A673 (cell line): Measurements from ENCODE around the gene FBN1.

ENCODE experiments used
- EZH2 ChIP-seq: fragments of 200-600 bp; sonication (generic); IDR thresholded peaks from 2 replicates; pipeline ENCODE4 v1.6.1; 2017; ENCODE audit warnings: borderline replicate concordance, low read depth, mild to moderate bottlenecking, mixed read lengths, antibody characterized with exemption, low read length; ENCODE audit not compliant: poor library complexity, severe bottlenecking
- TF ChIP-seq, protein P1 (sequence below): fragments of 300-800, 200-600 bp; sonication (generic); conservative IDR thresholded peaks from 2 replicates; pipeline ENCODE4 v1.5.1; 2017; ENCODE audit warnings: low read depth, mild to moderate bottlenecking, antibody characterized with exemption, low read length, moderate library complexity, mixed read lengths

DNA sequence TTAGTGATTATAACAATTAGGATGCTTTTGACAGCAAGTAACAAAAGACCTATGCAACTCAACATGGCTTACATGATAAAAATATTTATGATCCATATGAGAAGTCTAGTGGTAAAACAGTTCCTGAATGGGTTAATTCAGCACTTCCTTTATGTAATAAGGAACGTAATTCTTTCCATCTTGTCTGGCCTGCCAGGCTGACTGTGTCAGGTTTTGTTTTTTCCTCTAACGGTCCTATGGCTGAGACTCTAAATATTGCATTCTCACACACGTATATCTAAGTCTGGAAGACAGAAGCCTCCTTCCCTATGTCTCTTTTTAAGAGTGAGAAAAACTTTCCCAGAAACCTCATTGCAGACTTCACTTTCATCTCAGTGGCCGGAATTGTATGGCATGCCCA, 263.6 kb downstream of the FBN1 start:
- TF ChIP-seq, protein P1, sequence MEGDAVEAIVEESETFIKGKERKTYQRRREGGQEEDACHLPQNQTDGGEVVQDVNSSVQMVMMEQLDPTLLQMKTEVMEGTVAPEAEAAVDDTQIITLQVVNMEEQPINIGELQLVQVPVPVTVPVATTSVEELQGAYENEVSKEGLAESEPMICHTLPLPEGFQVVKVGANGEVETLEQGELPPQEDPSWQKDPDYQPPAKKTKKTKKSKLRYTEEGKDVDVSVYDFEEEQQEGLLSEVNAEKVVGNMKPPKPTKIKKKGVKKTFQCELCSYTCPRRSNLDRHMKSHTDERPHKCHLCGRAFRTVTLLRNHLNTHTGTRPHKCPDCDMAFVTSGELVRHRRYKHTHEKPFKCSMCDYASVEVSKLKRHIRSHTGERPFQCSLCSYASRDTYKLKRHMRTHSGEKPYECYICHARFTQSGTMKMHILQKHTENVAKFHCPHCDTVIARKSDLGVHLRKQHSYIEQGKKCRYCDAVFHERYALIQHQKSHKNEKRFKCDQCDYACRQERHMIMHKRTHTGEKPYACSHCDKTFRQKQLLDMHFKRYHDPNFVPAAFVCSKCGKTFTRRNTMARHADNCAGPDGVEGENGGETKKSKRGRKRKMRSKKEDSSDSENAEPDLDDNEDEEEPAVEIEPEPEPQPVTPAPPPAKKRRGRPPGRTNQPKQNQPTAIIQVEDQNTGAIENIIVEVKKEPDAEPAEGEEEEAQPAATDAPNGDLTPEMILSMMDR, result no peak
- TF ChIP-seq EZH2, result no peak
